ENCODE measurements around the gene KLHL10.
"Not testable (repeated sequence)": the region's sequence is repeated elsewhere in the genome, so short reads cannot be mapped to it uniquely, and the experiment has no call there.

KLHL10 gene

DNA sequence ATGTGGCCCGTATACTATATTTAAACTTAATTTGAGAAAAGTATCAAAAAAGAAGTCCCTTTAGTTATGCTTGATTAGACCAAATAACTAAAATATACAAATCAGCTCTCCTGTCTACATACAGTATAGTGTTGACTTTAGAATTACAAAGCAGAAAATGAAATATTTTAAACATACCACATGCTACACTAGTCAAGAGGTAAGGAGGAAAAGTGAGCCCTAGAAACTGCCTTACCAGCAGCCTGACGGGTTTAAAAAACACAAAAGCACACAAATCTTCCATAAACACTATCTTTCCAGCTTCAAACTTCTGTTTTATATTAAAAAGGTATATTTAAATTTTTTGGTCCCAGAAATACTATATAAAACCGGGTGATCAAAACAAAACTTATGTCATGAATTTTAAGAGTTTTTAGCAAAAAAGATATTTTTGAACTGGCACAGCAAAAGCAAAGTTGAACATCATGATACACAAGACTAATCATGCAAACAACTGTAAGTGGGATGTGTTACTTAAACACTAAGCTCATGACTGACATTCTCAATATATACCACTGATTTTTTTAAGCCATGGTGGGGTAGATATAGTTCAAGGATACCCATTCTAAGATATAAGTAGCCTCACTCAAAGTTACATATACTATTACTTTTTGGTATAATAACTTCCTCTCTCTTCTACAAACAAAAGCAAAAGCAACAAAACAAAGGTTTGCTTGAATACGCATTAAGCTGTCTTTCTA, 11.8 kb downstream of the KLHL10 start:
- no peak overlapping the region for H3K4me3 ChIP-seq (ENCODE audit: low read depth, low read length)

DNA sequence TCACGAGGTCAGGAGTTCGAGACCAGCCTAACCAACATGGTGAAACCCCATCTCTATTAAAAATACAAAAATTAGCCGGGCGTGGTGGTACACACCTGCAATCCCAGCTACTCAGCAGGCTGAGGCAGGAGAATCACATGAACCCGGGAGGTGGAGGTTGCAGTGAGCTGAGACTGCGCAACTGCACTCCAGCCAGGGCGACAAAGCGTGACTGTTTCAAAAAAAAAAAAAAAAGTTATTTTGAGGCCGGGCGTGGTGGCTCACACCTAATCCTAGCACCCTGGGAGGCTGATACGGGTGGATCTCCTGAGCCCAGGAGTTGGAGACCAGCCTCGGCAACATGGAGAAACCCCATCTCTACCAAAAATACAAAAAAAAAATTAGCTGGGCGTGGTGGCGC, 13.8 kb downstream of the KLHL10 start:
- not testable (repeated sequence) for H3K4me3 ChIP-seq (ENCODE audit: low read depth, low read length)

DNA sequence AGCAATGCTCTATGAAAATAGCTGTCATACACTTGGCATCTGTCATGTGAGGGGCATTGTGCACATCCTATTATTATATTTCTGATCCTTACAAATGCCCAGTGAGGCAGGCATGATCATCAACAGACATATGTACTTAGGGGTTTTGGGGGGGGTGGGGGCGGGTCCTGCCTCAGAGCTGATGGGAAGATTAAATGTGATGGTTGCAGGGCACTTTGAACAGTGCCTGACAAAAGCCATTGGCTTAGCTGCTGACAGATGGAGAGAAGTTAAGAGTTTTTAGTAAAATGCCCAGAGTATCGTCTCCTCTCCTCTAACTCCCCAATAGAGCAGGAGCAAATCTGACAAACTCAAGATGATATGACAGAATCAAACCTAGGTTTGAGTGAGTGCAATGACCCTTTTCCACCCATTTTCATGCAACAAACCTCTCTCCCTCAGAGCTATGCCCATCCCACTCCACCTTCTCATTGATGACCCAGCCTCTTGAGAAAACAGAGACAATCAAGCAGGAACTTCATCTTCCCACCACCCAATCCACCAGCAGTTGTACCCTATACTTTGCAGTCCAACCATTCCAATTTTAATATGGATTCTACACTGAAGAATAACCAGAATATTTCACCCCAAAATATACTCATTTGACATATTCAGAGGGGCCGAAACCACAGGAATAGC, 22.8 kb downstream of the KLHL10 start:
- no peak overlapping the region for H3K4me3 ChIP-seq (ENCODE audit: low read depth, low read length)

DNA sequence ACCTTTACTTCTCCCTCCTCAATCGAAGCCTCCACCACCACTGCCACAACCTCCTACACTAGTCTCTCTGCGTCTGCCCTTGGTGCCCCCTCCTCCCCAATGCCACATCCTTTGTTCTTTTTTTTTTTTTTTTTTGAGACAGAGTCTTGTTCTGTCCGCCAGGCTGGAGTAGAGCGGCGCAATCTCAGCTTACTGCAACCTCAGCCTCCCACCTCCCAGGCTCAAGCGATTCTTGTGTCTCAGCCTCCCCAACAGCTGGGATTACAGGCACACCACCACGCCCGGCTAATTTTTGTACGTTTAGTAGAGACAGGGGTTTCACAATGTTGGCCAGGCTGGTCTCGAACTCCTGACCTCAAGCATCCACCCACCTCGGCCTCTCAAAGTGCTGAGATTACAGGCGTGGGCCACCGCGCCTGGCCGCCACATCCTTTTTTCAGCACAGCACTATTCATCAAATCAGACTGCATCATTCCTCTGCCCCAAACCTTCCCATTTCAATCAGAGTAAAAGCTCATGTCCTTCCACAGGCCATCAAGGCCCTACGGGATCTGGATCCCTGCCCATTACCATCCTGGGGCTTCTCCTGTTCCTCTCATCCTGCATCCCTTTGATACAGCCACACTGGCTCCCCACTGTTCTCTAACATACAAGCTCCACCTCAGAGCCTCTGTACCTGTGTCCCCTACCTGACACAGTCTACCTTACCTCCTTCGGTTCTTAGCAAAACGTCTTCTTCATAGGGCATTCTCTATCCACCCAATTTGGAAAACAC, 25.6 kb downstream of the KLHL10 start:
- H3K4me3 ChIP-seq (ENCODE audit: low read depth, low read length), result no peak overlapping the region

DNA sequence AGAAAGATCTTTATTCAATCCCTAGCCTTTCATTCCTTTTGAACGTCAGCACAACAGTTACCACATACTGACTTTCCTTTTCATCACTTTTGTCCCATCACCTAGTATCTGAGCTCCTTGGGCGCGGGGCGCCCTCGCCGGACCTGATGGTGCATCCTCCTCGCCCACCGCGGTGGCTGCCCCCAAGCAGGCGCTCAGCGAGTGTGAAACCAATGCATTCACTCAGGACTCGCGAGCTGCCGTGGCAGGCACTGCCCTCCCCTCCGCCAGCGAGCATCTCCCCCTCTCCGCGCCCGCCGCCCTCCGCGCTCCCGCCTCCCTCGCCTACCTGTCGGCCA, 26.8 kb downstream of the KLHL10 start:
- peak overlapping the region; percentile 94 for H3K4me3 ChIP-seq (ENCODE audit: low read depth, low read length)

DNA sequence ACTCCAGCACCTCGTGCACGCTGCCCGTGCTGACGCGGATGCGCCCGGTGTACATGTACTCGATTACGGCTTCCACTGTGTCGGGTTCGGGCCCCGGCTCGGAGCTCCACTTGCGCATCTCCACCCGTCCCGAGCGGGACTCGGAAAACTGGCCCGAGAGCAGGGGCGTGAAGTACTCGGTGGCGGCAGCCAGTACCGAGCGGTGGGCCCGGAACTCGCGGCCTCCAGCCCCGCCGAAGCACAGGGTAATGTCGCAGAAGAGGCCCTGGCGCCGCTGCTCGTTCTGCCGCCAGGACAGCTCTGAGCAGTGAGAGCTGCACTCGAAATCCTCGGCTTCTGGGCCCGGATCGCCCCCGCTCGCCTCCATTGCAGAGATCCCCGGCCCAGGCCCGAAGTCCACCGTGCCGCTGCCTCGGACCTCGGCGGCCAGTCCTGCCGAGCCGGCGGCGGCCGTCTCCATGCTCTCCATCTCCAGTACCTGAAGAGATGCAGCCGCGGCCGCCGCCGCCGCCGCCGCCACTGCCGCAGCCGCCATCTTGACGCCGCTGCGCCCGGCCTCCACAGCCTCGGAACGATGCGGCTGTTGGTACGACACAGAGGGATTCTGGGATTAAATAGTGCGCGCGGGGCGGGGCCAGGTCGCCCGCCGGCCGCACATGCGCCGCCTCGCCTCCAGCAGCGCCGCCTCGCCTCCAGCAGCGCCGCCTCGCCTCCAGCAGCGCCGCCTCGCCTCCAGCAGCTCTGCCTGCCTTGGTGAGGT, 27.4 kb downstream of the KLHL10 start, which contains the start of gene KLHL11:
KLHL11 (minus strand) TSS at position 588 of the 760 bp plus-strand sequence; CDS start at position 535, 53 bp downstream.
- H3K4me3 ChIP-seq (ENCODE audit: low read depth, low read length), result peak within 1 kb of the TSS; percentile 94

DNA sequence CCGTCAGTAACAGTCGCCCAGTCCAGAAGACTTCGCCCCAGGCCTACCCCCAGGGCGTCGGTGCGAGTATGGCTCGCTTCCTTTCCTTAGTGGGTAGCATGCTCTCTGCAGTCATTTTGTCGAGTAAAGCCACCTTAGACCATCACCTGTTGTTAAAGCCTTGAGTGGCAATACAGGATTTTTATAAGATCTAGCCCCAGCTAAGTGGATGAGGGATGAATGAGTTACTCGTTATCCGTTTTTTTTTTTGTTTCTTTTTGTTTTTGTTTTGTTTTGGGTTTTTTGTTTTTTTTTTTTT, 27.9 kb downstream of the KLHL10 start:
- peak overlapping the region; percentile 18 for H3K4me3 ChIP-seq (ENCODE audit: low read depth, low read length)

DNA sequence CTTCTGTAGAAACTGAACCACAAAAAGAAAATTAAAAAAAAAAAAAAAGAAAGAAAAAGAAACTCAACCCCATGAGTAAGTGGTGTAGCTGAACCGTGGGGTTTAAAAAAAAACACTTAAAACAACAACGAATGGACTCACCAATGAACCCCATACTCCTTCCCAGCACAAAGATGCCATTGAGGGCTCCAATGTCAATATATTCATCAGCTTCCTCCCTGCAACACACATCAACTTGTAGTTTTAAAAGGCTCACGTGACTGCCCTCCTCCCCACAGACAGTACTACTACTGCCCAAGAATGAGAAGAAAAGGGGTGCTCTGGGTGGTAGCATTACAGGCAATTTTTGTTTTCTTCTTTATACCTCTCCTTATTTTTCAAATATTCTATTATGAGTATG, 30.9 kb downstream of the KLHL10 start:
- no peak overlapping the region for H3K4me3 ChIP-seq (ENCODE audit: low read depth, low read length)

DNA sequence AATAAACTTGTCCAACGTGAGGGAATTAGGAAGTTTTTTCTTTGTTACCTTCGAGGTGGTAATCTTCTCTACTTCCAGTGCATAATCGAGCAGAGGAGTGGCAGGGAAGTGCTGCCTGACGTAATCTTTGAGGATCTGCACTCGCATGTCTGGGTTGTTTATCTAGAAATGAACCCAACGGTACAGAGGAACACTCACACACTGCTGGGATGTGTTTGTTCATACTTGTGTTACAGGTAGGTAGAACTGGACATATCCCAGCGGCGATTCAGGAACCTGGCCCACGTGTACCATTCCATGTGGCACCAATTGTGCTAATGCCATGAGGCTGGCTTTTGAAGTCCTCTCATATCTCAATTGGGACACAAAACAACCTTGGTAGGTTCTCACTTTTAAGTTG, 31.8 kb downstream of the KLHL10 start:
- H3K4me3 ChIP-seq (ENCODE audit: low read depth, low read length), result no peak overlapping the region

DNA sequence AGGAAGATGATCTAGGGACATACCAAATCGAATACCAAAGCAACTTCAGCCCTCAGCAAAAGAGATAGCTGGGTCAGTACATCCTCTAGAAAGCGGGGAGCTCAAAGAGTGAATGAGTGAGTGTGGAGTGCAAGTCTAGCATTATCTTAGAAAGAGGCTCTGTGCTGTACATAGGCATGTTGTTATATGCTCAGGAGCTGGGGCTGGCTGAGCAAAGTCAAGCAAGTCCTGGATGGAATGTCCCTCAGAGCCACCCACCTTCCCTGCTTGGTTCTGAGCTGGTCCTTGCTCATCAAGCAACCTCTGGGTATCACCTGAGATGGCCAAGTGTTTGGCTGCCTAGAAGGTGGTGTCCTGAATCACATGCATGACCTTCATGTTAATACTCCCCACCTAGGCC, 32.5 kb downstream of the KLHL10 start:
- no peak overlapping the region for H3K4me3 ChIP-seq (ENCODE audit: low read depth, low read length)

DNA sequence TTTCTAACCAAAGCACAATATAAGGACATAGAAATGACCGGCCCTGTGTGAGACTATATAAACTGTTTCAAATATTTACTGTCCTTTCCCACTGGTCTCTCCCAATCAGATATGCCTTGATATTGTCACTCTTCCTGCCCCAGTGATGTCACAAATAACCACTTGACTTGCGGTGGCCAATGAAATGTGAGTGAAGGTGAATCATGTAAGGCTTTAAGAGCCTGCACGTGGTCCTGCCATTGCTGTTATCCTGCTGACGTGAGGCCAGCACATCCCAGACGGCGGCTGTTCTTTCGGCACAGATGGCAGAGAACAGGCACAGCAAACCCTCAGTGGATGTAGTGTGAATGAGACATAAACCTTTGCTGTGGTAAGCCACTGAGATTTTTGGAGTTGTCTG, 33.0 kb downstream of the KLHL10 start:
- H3K4me3 ChIP-seq (ENCODE audit: low read depth, low read length), result no peak overlapping the region

DNA sequence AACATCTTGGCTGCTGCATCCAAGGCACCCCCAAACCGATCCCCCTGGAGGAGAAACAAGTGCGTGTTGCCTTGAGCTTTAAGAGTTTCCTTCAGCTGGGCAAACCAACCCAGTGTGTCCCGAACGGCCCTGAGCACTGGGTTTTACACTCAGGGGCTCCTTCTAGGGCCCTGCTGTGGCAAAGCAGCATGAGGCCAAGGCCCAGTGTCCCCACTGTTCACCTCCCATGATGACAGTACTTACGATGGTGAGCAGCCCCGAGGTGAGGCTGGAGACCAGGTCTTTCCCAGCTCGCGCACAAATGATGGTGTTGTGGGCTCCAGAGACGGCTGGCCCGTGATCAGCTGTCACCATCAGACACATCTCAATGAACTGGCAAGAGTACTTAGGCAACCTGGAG, 34.2 kb downstream of the KLHL10 start:
- H3K4me3 ChIP-seq (ENCODE audit: low read depth, low read length), result no peak overlapping the region

DNA sequence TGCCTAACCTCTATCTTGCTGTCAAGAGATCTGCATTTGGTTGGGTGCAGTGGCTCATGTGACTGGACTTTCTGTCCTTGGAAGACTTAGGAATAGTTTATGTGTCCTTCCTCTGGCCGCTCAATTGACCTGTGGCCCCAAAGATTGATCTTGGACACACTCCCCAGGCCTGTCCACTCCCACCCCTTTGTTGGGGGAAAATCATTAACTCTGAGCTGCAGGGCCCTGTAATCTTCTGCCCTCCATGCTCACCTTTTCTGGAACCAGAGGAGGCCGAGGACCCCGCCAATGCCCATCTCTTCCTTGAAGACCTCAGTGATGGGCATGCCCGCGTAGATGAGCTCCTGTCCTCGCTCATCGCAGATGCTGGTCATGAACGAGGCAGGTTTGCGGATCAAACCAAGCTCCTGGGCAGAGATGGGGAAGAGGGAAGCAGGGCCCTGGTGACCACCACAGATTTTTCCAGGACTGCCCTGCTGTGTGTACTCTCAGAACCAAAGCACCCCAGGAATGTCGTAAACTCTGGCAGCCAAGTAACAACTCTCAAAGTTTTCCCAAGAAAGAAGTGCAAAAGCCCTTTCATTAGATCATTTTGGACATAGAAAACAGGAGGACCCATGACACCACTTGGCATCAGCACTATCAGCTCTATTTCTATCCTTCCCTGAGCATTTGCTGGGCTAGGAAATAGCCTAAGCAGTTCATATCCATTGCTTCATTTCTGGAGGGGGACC, 36.1 kb downstream of the KLHL10 start:
- no peak overlapping the region for H3K4me3 ChIP-seq (ENCODE audit: low read depth, low read length)

DNA sequence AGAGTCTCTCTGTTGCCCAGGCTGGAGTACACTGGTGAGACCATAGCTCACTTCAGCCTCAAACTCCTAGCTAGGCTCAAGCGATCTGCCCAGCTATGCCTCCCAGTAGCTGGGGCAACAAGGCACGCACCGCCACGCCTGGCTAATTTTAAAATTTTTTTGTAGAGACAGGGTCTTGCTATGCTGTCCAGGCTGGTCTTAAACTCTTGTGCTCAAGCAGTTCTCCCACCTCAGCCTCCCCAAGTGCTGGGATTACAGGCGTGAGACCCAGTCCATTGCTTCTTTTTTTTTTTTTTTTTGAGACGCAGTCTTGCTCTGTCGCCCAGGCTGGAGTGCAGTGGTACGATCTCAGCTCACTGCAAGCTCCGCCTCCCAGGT, 36.7 kb downstream of the KLHL10 start:
- not testable (repeated sequence) for H3K4me3 ChIP-seq (ENCODE audit: low read depth, low read length)

DNA sequence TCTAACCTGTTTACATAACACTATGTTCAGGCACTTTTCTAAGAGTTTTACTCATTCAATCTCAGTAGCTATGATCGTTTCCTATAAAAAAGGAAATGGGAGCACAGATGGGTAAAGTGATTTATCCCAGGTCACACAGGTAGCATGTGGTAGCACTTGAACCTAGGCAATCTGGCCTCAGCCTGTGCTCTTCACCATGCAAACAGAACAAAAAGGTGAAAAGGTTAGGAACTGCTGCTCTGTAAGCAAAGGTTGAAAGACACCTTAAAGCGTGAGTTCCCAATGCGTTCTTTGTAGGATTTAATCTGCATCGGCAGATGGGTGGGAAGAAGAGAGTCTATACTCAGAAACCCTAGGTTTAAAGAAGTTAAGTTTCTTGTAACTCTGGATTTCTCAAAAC, 42.5 kb downstream of the KLHL10 start:
- no peak overlapping the region for H3K4me3 ChIP-seq (ENCODE audit: low read depth, low read length)

DNA sequence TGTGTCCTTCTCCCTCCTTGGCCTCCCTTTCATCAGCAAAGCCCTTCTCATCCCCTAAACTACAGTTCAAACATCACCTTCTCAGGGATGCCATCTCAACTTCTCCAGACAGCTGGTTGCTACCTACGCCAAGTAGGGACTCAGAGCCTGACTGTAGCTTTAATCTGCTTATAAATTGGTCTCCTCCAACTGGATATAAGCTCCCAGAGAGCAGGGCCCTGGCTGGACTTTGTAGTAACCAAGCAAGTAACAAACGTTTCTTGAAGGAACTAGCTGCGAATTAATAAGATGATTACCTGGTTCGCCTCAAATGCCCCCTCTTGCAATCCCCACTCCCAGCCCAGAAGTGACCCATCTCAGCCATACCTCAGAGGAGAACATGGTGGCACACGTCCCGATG, 45.1 kb downstream of the KLHL10 start:
- H3K4me3 ChIP-seq (ENCODE audit: low read depth, low read length), result no peak overlapping the region

DNA sequence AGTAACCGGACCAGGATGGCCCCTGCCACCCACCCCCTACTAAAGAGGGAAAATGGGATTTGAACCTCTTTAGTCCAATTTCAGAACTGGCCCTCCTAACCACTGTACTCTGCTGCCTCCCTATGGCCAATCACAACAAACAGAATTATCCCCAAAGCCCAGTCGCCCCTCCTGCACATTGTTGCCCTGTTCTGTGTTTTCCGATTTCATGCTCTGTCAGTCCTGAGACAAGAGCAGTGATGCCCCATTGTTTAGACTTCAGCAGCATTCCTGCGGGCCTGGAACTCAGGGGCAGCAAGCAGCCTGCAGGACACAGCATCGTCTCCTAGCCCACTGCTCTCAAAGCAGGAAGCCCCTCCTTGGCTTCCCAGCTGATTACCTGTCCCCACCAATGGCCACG, 48.1 kb downstream of the KLHL10 start:
- H3K4me3 ChIP-seq (ENCODE audit: low read depth, low read length), result no peak overlapping the region

DNA sequence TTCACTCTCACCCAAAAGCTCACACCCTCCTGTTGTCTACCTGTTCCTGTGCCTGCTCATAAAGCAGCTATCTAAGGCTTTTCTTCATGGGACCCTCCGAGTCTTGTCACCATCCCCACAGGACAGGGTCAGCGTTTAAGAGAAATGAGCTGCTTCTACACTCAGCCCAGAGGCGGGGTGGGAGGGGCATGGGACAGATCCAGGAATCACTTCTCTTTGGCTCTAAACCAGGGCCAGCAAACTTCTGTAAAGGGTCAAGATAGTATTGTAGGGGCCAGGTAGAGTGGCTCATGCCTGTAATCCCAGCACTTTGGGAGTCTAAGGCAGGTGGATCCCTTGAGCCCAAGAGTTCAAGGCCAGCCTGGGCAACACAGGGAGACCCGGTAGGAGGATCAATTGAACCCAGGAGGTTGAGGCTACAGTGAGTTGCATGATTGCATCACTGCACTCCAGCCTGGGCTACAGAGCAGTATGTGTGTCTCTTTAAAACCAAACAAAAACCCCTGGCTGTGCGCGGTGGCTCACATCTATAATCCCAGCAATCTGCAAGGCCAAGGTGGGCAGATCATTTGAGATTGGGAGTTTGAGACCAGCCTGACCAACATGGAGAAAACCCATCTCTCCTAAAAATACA, 50.8 kb downstream of the KLHL10 start:
- H3K4me3 ChIP-seq (ENCODE audit: low read depth, low read length), result no peak overlapping the region

DNA sequence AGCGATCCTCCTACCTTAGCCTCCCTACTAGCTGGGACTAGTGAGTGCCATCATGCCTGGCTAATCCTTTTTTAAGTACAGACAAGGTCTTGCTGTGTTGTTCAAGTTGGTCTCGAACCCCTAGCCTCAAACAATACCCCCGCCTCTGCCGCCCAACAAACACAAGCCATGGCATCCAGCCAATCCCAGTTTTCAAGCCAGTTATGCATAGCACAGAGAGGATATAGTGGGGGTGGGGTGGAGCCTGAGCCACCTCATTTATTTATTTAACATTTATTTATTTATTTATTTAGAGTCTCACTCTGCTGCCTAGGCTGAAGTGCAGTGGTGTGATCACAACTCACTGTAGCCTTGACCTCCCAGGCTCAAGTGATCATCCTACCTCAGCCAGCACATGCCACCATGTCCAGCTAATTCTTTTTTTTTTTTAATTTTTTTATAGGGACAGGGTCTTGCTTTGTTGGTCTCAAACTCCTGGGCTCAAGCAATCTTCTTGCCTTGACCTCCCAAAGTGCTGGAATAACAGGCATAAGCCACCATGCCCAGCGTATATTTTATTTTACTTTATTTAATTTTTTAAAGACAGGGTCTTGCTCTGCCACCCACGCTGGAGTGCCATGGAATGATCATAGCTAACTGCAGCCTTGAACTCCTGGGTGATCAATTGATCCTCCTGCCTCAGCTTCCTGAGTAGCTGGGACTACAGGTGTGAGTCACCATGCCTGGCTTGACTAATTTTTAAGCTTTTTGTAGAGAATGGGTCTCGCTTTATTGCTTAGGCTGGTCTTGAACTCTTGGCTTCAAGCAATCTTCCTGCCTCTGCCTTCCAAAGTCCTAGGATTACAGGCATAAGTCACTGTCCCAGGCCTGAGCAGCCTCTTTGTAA, 53.8 kb downstream of the KLHL10 start:
- H3K4me3 ChIP-seq (ENCODE audit: low read depth, low read length), result no peak overlapping the region

Data from iPS-11a (cell line).